ENCODE data around the gene USP3.

USP3 gene

GRCh38 chr15:63556736-63557135, 52.3 kb downstream of the USP3 start:
- H3K36me3 ChIP-seq (ENCODE audit: control insufficient read depth, insufficient read depth, low read length): no peaks in the 10 kb centered on the region; the same call in 1 of the 2 replicates
- TF ChIP-seq CTCF (IDR thresholded peaks at IDR 0.05; ENCODE audit: insufficient read depth, low read length, poor library complexity, severe bottlenecking): no peak
- no peak for DNase-seq (ENCODE audit: extremely low read depth, insufficient read length)
- H3K4me3 ChIP-seq (replicated peaks; ENCODE audit: low read depth, low read length): no peak overlapping the region
- H3K27me3 ChIP-seq (replicated peaks; ENCODE audit: control insufficient read depth, insufficient read depth, low read length): no peaks in the 10 kb centered on the region

- H3K36me3 ChIP-seq (ENCODE audit: control insufficient read depth, insufficient read depth, low read length): peaks cover 2% of the 10 kb centered on the region
- TF ChIP-seq CTCF (IDR thresholded peaks at IDR 0.05; ENCODE audit: insufficient read depth, low read length, poor library complexity, severe bottlenecking): no peak
Observed at GRCh38 chr15:63559753-63560152, 55.4 kb downstream of the USP3 start.

GRCh38 chr15:63560741-63561448, 56.5 kb downstream of the USP3 start:
- H3K36me3 ChIP-seq (ENCODE audit: control insufficient read depth, insufficient read depth, low read length): peaks cover 2% of the 10 kb centered on the region

More at GRCh38 chr15:63559753-63560152, 55.4 kb downstream of the USP3 start:
- Histone ChIP-seq H3K4me3 (replicated peaks; ENCODE audit: low read depth, low read length) (no peak overlapping the region), H3K27me3 (replicated peaks; ENCODE audit: control insufficient read depth, insufficient read depth, low read length) (no peaks in the 10 kb centered on the region)
- DNase-seq (ENCODE audit: extremely low read depth, insufficient read length): no peak

GRCh38 chr15:63564093-63564492, 59.7 kb downstream of the USP3 start:
- no peak for DNase-seq (ENCODE audit: extremely low read depth, insufficient read length)
- TF ChIP-seq CTCF (IDR thresholded peaks at IDR 0.05; ENCODE audit: insufficient read depth, low read length, poor library complexity, severe bottlenecking): no peak
- Histone ChIP-seq H3K27me3 (replicated peaks; ENCODE audit: control insufficient read depth, insufficient read depth, low read length) (no peaks in the 10 kb centered on the region), H3K4me3 (replicated peaks; ENCODE audit: low read depth, low read length) (no peak overlapping the region), H3K36me3 (ENCODE audit: control insufficient read depth, insufficient read depth, low read length) (peaks cover 2% of the 10 kb centered on the region)

More at GRCh38 chr15:63560741-63561448, 56.5 kb downstream of the USP3 start:
- no peak for TF ChIP-seq CTCF (IDR thresholded peaks at IDR 0.05; ENCODE audit: insufficient read depth, low read length, poor library complexity, severe bottlenecking)
- Histone ChIP-seq H3K4me3 (replicated peaks; ENCODE audit: low read depth, low read length) (no peak overlapping the region), H3K27me3 (replicated peaks; ENCODE audit: control insufficient read depth, insufficient read depth, low read length) (no peaks in the 10 kb centered on the region)
- peak; percentile 46 for DNase-seq (ENCODE audit: extremely low read depth, insufficient read length)

GRCh38 chr15:63565536-63566186, 61.3 kb downstream of the USP3 start:
- no peak for DNase-seq (ENCODE audit: extremely low read depth, insufficient read length)
- no peak for TF ChIP-seq CTCF (IDR thresholded peaks at IDR 0.05; ENCODE audit: insufficient read depth, low read length, poor library complexity, severe bottlenecking)
- H3K4me3 ChIP-seq (replicated peaks; ENCODE audit: low read depth, low read length): no peak overlapping the region
- peaks cover 5% of the 10 kb centered on the region for H3K36me3 ChIP-seq (ENCODE audit: control insufficient read depth, insufficient read depth, low read length)
- H3K27me3 ChIP-seq (replicated peaks; ENCODE audit: control insufficient read depth, insufficient read depth, low read length): no peaks in the 10 kb centered on the region

Data from GM06990 (cell line).